Neural cell (in vitro differentiated cells): ENCODE measurements around the gene ZCCHC10. TPM values are rescaled to one million over a fixed set of nuclear protein-coding genes. Genes with fewer than 3 reads are reported as not detected.

Experiments used
- H2AFZ ChIP-seq: fragments of 200-600, 300-800 bp; sonication (generic), shearing (Covaris generic); 2 replicates; pipeline ENCODE4 v1.6.0; 2014; ENCODE audit warnings: low read depth, mild to moderate bottlenecking, antibody characterized with exemption, low read length, moderate library complexity
- H3F3A ChIP-seq: fragments of 200-600 bp; shearing (Covaris generic); 2 replicates; pipeline ENCODE4 v1.6.1; 2016; ENCODE audit warnings: mild to moderate bottlenecking, moderate library complexity, mixed read lengths, antibody characterized with exemption, low read length; ENCODE audit not compliant: insufficient read depth, poor library complexity, severe bottlenecking
- H3K27ac ChIP-seq: fragments of 200-600, 300-800 bp; sonication (generic), shearing (Covaris generic); 2 replicates; pipeline ENCODE4 v1.5.1; 2014; ENCODE audit warnings: mild to moderate bottlenecking, low read length, moderate library complexity
- H3K27me3 ChIP-seq: fragments of 300-800, 200-600 bp; sonication (generic), shearing (Covaris generic); 2 replicates; pipeline ENCODE4 v1.6.0; 2014; ENCODE audit warnings: mild to moderate bottlenecking, low read depth, low read length, moderate library complexity; ENCODE audit not compliant: insufficient read depth
- H3K36me3 ChIP-seq: fragments of 300-800, 200-600 bp; sonication (generic), shearing (Covaris generic); 2 replicates; pipeline ENCODE4 v1.5.1; 2014; ENCODE audit warnings: mild to moderate bottlenecking, antibody characterized with exemption, low read length, moderate library complexity; ENCODE audit not compliant: insufficient read depth
- H3K4me2 ChIP-seq: fragments of 300-800, 200-600 bp; sonication (generic), shearing (Covaris generic); 2 replicates; pipeline ENCODE4 v1.6.0; 2014; ENCODE audit warnings: mild to moderate bottlenecking, low read length
- H3K4me3 ChIP-seq: fragments of 300-800, 200-600 bp; sonication (generic), shearing (Covaris generic); 2 replicates; pipeline ENCODE4 v1.5.1; 2014; ENCODE audit warnings: mild to moderate bottlenecking, low read length, moderate library complexity
- H3K79me2 ChIP-seq: fragments of 200-600 bp; shearing (Covaris generic); replicated peaks from 2 replicates; pipeline ENCODE4 v1.6.0; 2014; ENCODE audit warnings: mild to moderate bottlenecking, low read length, moderate library complexity; ENCODE audit not compliant: insufficient read depth
- H3K9ac ChIP-seq: fragments of 300-800, 200-600 bp; sonication (generic), shearing (Covaris generic); 2 replicates; pipeline ENCODE4 v1.6.1; 2016; ENCODE audit warnings: mild to moderate bottlenecking, low read length, mixed read lengths
- H3K9me2 ChIP-seq: fragments of 200-600 bp; shearing (Covaris generic); 2 replicates; pipeline ENCODE4 v1.6.1; 2016; ENCODE audit warnings: mild to moderate bottlenecking, low read length, mixed read lengths; ENCODE audit not compliant: insufficient read depth
- H3K9me3 ChIP-seq: fragments of 200-600, 300-800 bp; sonication (generic), shearing (Covaris generic); 2 replicates; pipeline ENCODE4 v1.6.1; 2016; ENCODE audit warnings: mild to moderate bottlenecking, mixed run types, low read length, moderate library complexity, mixed read lengths
- H4K20me1 ChIP-seq: fragments of 200-600 bp; shearing (Covaris generic); 2 replicates; pipeline ENCODE4 v1.6.1; 2016; ENCODE audit warnings: mild to moderate bottlenecking, mixed run types; ENCODE audit not compliant: insufficient read depth
- CTCF ChIP-seq: fragments of 450-650 bp; IDR thresholded peaks from 2 replicates; pipeline ENCODE4 v1.5.1; 2014; ENCODE audit warnings: antibody characterized with exemption, mild to moderate bottlenecking, moderate library complexity; ENCODE audit not compliant: poor library complexity, severe bottlenecking
- EP300 ChIP-seq: fragments of 450-650 bp; conservative IDR thresholded peaks from 2 replicates; pipeline ENCODE4 v1.6.1; 2014; ENCODE audit warnings: antibody characterized with exemption, mild to moderate bottlenecking, moderate library complexity; ENCODE audit not compliant: poor library complexity, severe bottlenecking
- EZH2 ChIP-seq: fragments of 200-600, 300-800 bp; shearing (Covaris generic), sonication (generic); IDR thresholded peaks from 2 replicates; pipeline ENCODE4 v1.6.1; 2014; ENCODE audit warnings: antibody characterized with exemption, low read length, borderline replicate concordance, mild to moderate bottlenecking; ENCODE audit not compliant: insufficient read depth, poor library complexity, severe bottlenecking
- MXI1 ChIP-seq: fragments of 450-650 bp; conservative IDR thresholded peaks from 2 replicates; pipeline ENCODE4 v1.6.1; 2014; ENCODE audit warnings: antibody characterized with exemption, mild to moderate bottlenecking; ENCODE audit not compliant: poor library complexity, severe bottlenecking
- POLR2AphosphoS5 ChIP-seq: IDR thresholded peaks from 2 replicates; pipeline ENCODE4 v1.6.1; 2012
- RAD21 ChIP-seq: fragments of 450-650 bp; conservative IDR thresholded peaks from 2 replicates; pipeline ENCODE4 v1.6.1; 2014; ENCODE audit warnings: antibody characterized with exemption, mild to moderate bottlenecking, moderate library complexity
- REST ChIP-seq: IDR thresholded peaks from 2 replicates; pipeline ENCODE4 v1.6.1; 2012; ENCODE audit warnings: borderline replicate concordance
- SMC3 ChIP-seq: fragments of 450-650 bp; conservative IDR thresholded peaks from 2 replicates; pipeline ENCODE4 v1.6.1; 2014; ENCODE audit warnings: antibody characterized with exemption, mild to moderate bottlenecking, moderate library complexity; ENCODE audit not compliant: poor library complexity
- TAF1 ChIP-seq: IDR thresholded peaks from 2 replicates; pipeline ENCODE4 v1.6.1; 2012; ENCODE audit warnings: low read depth
- polyA minus RNA-seq: library from RNA; depleted of rRNA, polyadenylated mRNA; stranded (reverse); fragments of >200 nt; gene quantifications from 2 replicates; pipeline ENCODE4 v1.2.3, GENCODE V29; 2014
- polyA plus RNA-seq: library from polyadenylated mRNA; depleted of rRNA; stranded (reverse); fragments of >200 nt; gene quantifications from 2 replicates; pipeline ENCODE4 v1.2.3, GENCODE V29; 2014

ZCCHC10 gene
- 68.0 and 70.3 TPM in 2 replicates for polyA plus RNA-seq
- polyA minus RNA-seq: 43.3 and 48.6 TPM in 2 replicates

- Histone ChIP-seq H3K36me3 (no peaks in the 10 kb centered on the region), H3K79me2 (peaks cover 25% of the 10 kb centered on the region), H3F3A (no peaks in the 10 kb centered on the region), H4K20me1 (no peaks in the 10 kb centered on the region), H3K4me2 (peak within 1 kb of the TSS; percentile 88), H3K27ac (peak within 1 kb of the TSS; percentile 90), H3K4me3 (peak within 1 kb of the TSS; percentile 83), H3K9ac (peak within 1 kb of the TSS; percentile 86), H3K9me3 (no peaks in the 10 kb centered on the region), H2AFZ (peak within 1 kb of the TSS; percentile 73), H3K9me2 (no peaks in the 10 kb centered on the region), H3K27me3 (no peaks in the 10 kb centered on the region)
- TF ChIP-seq MXI1 (peak; percentile 53), TAF1 (peak; percentile 93), EP300 (peak; percentile 14), RAD21 (no peak), CTCF (no peak), SMC3 (peak; percentile 29), REST (peak; percentile 59), POLR2AphosphoS5 (peak; percentile 82), EZH2 (no peak)
Observed at GRCh38 chr5:133025804-133026663, at the start of gene ZCCHC10. TSS of gene ZCCHC10 (minus strand) at chr5:133026549. CDS start at chr5:133026537, 12 bp downstream.

- H3F3A ChIP-seq: no peaks in the 10 kb centered on the region
- no peaks in the 10 kb centered on the region for H3K27me3 ChIP-seq
- H3K4me3 ChIP-seq: no peak overlapping the region
- H4K20me1 ChIP-seq: peaks cover 3% of the 10 kb centered on the region
- no peaks in the 10 kb centered on the region for H3K9me3 ChIP-seq
- no peaks in the 10 kb centered on the region for H3K9me2 ChIP-seq
- no peaks in the 10 kb centered on the region for H3K36me3 ChIP-seq
- no peak overlapping the region for H3K27ac ChIP-seq
- no peak overlapping the region for H3K4me2 ChIP-seq
- TF ChIP-seq REST: no peak
- no peak for TF ChIP-seq EP300
- peaks cover 11% of the 10 kb centered on the region for H3K79me2 ChIP-seq
- no peak overlapping the region for H2AFZ ChIP-seq
- H3K9ac ChIP-seq: no peak overlapping the region
Observed at GRCh38 chr5:133075572-133076536, 49.5 kb upstream of the ZCCHC10 start.
